ENCODE results near the gene CCDC181.
"Not testable (repeated sequence)": the region's sequence is repeated elsewhere in the genome, so short reads cannot be mapped to it uniquely, and the experiment has no call there.

- not testable (repeated sequence) for TF ChIP-seq POLR2A, CTCF (IDR thresholded peaks at IDR 0.05)
Measured at GRCh38 chr1:169402578-169402977, 24.7 kb downstream of the CCDC181 start.
